ENCODE data around the gene FBXO40.

The FBXO40 gene

DNA sequence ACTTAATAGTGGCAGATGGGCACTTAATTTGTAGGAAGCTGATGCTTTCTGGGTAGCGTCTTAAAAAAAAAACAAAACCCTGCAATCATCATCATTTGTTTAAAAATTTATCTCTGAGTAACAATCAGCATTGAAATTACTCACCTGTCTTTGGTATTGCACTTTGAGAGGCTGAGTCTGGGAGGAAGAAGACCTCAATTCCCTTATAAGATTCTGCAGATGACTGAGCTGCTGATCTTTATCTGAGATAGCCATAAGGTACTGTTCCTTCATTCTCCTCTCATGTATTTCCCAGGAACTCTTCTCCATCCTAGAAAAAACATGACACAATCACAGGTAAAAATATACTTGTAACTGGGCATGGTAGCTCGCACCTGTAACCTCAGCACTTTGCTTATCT is 84.0 kb downstream of the FBXO40 start:
- Histone ChIP-seq H4K20me1 (ENCODE audit: insufficient read depth) (no peaks in the 10 kb centered on the region), H2AFZ (ENCODE audit: low read depth) (no peak overlapping the region), H3K27me3 (ENCODE audit: insufficient read depth, low read depth) (no peaks in the 10 kb centered on the region), H3K4me1 (ENCODE audit: low read depth, poor library complexity, severe bottlenecking) (peaks cover 11% of the 10 kb centered on the region), H3K79me2 (ENCODE audit: insufficient read depth, low read depth) (no peaks in the 10 kb centered on the region), H3K4me2 (no peak overlapping the region), H3K4me3 (IDR thresholded peaks at IDR 0.05; ENCODE audit: insufficient read depth, low read depth, low read length) (no peak overlapping the region), H3K27ac (no peak overlapping the region), H3K9ac (no peak overlapping the region), H3K36me3 (ENCODE audit: insufficient read depth) (peaks cover 7% of the 10 kb centered on the region; the same call in 1 of the 2 replicates)
- TF ChIP-seq CTCF (conservative IDR thresholded peaks at IDR 0.05; ENCODE audit: low read depth, low read length) = no peak

All from KMS-11 (cell line).